Suprapubic skin (tissue), 4 donors: ENCODE data around the gene CENATAC.

Experiments
- EP300 ChIP-seq: sonication (generic); formaldehyde crosslinking; IDR thresholded peaks from one replicate; pipeline ENCODE4 v1.6.1; 2017; ENCODE audit warnings: antibody characterized with exemption
- POLR2A ChIP-seq, 2 donors: fragments of 450-650 bp; IDR thresholded peaks; one replicate each; pipeline ENCODE4 v1.6.1; 2017; ENCODE audit warnings: antibody characterized with exemption in 2 of 2, mild to moderate bottlenecking in 2 of 2, moderate library complexity in 2 of 2
- POLR2AphosphoS5 ChIP-seq, 3 donors: sonication (generic); formaldehyde crosslinking; IDR thresholded peaks; one replicate each; pipeline ENCODE4 v1.6.1; 2017; ENCODE audit warnings: antibody characterized with exemption in 3 of 3
- TF ChIP-seq, protein P1 (sequence below), 2 donors: fragments of 200-600 bp in 1 of 2; fragments of 450-650 bp in 1 of 2; sonication (generic) in 1 of 2; IDR thresholded peaks; one replicate each; pipeline ENCODE4 v1.5.1; 2016 to 2019; ENCODE audit warnings: antibody characterized with exemption in 2 of 2, mild to moderate bottlenecking in 1 of 2, moderate library complexity in 1 of 2

DNA sequence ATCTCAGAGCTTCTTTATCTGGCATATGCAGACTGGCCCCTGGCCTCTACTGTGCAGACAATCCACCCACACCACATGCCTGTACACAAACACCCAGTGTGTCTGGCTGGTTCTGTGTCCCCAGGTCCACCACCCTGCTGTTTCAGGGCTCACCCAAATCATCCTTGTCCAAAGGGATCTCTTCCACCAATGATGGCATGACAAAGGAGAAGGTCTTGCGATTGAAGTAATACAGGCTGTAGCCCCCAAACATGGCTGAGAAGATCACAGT is 31.1 kb downstream of the CENATAC start:
- TF ChIP-seq, protein P1, sequence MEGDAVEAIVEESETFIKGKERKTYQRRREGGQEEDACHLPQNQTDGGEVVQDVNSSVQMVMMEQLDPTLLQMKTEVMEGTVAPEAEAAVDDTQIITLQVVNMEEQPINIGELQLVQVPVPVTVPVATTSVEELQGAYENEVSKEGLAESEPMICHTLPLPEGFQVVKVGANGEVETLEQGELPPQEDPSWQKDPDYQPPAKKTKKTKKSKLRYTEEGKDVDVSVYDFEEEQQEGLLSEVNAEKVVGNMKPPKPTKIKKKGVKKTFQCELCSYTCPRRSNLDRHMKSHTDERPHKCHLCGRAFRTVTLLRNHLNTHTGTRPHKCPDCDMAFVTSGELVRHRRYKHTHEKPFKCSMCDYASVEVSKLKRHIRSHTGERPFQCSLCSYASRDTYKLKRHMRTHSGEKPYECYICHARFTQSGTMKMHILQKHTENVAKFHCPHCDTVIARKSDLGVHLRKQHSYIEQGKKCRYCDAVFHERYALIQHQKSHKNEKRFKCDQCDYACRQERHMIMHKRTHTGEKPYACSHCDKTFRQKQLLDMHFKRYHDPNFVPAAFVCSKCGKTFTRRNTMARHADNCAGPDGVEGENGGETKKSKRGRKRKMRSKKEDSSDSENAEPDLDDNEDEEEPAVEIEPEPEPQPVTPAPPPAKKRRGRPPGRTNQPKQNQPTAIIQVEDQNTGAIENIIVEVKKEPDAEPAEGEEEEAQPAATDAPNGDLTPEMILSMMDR (IDR thresholded peaks at IDR 0.05): no peak
- no peak for TF ChIP-seq POLR2A (IDR thresholded peaks at IDR 0.05)
- TF ChIP-seq POLR2AphosphoS5 (IDR thresholded peaks at IDR 0.05): no peak
- TF ChIP-seq EP300: no peak
